Measurements from ENCODE around the gene CPXM2. TPM values are rescaled to one million over a fixed set of nuclear protein-coding genes. Genes with fewer than 3 reads are reported as not detected.

CPXM2 gene
- total and polyA plus RNA-seq, 9 of the 15 experiments (the other 6 are each of a cell fraction or from before 2014, with no cell fraction given) = not detected

GRCh38 chr10:123835575-123835974 is 56.0 kb downstream of the CPXM2 start:
- H3K9me3 ChIP-seq (replicated peaks; ENCODE audit: control insufficient read depth, insufficient read depth, low read depth, low read length) = no peaks in the 10 kb centered on the region
- ChIA-PET CTCF (ENCODE audit: low intra/inter-chr PET ratio) (no interaction called here), POLR2A (no interaction called here)
- intact Hi-C loops (cut with micrococcal nuclease) = no loop called here
- WGBS (ENCODE audit: insufficient coverage, low coverage, missing lambda C conversion rate) = 0% methylated on average over 5 of the region's 5 CpGs
- no TSS peak for BruUV-seq (replicated peaks)
- H3K27me3 ChIP-seq (ENCODE audit: control insufficient read depth in 2 of 2, insufficient read depth in 2 of 2, low read length in 2 of 2) = no peaks in the 10 kb centered on the region
- TF ChIP-seq TAF1 (IDR thresholded peaks at IDR 0.05; ENCODE audit: control insufficient read depth, extremely low read depth, insufficient read depth, low read length, severe bottlenecking) (no peak), TAF15 (IDR thresholded peaks at IDR 0.05; ENCODE audit: low read depth, low read length) (no peak), UBTF (IDR thresholded peaks at IDR 0.05; ENCODE audit: borderline replicate concordance in 1 of 2, low read depth in 2 of 2, low read length in 2 of 2) (no peak), PHB (CRISPR knock-in tag; IDR thresholded peaks at IDR 0.05) (no peak), GATAD2B (IDR thresholded peaks at IDR 0.05; ENCODE audit: borderline replicate concordance) (no peak), KAT2B (IDR thresholded peaks at IDR 0.05; ENCODE audit: low read depth, low read length) (no peak), DNMT1 (IDR thresholded peaks at IDR 0.05) (no peak), ZNF740 (CRISPR knock-in tag; IDR thresholded peaks at IDR 0.05) (no peak), ZNF740 (tag; IDR thresholded peaks at IDR 0.05) (no peak), SMAD2 (IDR thresholded peaks at IDR 0.05; ENCODE audit: low read depth, low read length) (no peak), ZBTB5 (IDR thresholded peaks at IDR 0.05) (no peak), ZKSCAN1 (IDR thresholded peaks at IDR 0.05; ENCODE audit: low read depth, low read length) (no peak)
- no peak overlapping the region for H3K4me2 ChIP-seq (ENCODE audit: insufficient read depth, low read length)
- no peaks in the 10 kb centered on the region for H3K36me3 ChIP-seq (ENCODE audit: control insufficient read depth, insufficient read depth, low read length)
- no peak for ATAC-seq
- no peaks in the 10 kb centered on the region for H3K9me1 ChIP-seq (ENCODE audit: control insufficient read depth, insufficient read depth, low read length)
- in situ Hi-C loops (cut with MboI) = no loop called here
- no peak overlapping the region for H3K27ac ChIP-seq (ENCODE audit: extremely low read depth, low read depth, low read length)
- H3K4me1 ChIP-seq (replicated peaks in 1 of 2; ENCODE audit: control insufficient read depth in 2 of 2, insufficient read depth in 2 of 2, low read length in 2 of 2) = no peaks in the 10 kb centered on the region
- H4K20me1 ChIP-seq (replicated peaks; ENCODE audit: control insufficient read depth, insufficient read depth, low read length) = no peaks in the 10 kb centered on the region
- no peak overlapping the region for H3K4me3 ChIP-seq
- no peak overlapping the region for H3K9ac ChIP-seq (ENCODE audit: insufficient read depth in 1 of 2, low read depth in 2 of 2, low read length in 2 of 2)
- no peak for DNase-seq (ENCODE audit: extremely low read depth in 1 of 4, low spot score in 3 of 4)
- no peak for FAIRE-seq
- no peak overlapping the region for H2AFZ ChIP-seq (ENCODE audit: low read depth, low read length)
- H3K79me2 ChIP-seq (ENCODE audit: control insufficient read depth, insufficient read depth, low read length) = no peaks in the 10 kb centered on the region

All from K562 (cell line).